NCI-H2081 treated with DMSO at 0.1 percent for 48 hours (cell line): Measurements from ENCODE around the gene RBM20.
A peak's percentile ranks its signal among the peaks of the same experiment; 100 is the strongest.

Experiments used
- DNase-seq: peaks from one replicate; lab custom pipeline; 2025; lab: John Stamatoyannopoulos, UW

RBM20 gene

DNA sequence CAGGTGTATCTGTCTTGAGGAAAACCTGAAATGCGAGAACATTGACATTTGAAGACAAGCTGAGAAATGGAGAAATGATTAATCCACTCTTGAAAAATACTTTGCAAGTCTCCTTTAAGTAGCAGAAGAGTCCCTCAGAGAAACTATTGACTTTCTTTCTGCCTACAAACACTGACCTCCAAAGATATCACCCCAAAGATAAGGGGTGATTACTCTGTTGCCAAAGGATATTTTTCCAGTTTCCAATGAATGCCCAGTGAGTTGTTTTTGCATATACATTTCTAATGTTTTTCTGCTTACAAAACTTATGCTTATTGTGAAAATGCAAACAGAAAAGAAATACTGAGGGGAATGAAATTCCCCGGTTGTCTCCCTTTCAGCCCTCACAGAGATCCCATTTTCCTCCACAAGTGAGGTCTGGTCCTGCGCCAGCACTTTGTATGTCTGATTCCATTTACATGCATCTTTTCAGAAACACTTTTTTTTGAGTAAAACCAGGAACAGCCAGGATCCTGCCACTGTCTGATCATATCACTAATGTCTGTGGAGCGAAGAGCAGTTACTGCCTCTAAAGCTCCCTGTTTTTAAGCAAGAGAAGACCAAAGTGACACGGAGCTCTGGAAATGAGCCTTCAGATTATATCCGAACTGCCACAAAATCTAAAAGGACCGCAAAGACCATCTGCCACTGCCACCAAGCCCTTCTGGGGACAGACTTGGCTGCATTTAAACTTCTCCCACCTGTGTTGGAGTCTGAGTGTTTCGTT lies 144.7 kb downstream of the RBM20 start:
- no peak for DNase-seq

DNA sequence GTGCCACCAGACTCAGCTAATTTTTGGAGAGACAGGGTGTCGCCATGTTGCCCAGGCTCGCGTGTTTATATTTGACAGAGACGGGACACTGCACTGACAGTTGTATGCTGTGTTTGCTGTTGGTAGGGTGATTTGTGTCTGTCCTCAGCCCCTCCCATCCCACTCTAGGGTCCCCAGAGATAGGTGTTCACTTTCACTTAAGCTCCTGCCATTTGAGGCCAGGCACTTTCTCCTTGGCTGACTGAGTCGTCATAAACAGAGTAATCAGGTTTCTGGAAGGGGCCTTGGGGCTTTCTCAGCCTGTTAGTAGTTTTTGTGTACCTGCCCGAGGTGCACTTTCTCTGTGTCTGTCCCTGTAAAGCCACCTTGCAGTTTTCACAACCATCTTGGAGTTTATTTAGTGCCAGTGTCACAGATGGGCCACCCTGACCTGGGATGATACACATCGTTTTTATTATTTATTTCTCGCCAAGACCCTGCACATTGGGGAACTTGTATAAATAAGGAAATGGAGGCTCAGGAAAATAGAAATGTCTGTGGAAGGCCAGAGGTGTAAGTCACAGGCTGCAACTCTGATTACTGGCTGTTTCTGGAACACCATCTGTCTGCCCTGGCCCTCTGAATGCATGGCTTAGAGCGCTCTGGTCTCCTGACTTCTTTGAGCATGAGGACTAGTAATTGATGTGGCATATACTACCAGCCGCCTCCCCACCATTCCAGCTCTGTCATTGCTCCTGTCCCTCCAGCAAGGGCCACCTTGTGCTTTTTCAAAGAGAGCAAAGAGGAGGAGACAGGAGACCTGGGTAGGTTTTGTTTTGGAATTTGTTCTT lies 145.7 kb downstream of the RBM20 start:
- no peak for DNase-seq

- no peak for DNase-seq
These were observed 146.9 kb downstream of the RBM20 start for GRCh38 chr10:110790913-110791506.

DNA sequence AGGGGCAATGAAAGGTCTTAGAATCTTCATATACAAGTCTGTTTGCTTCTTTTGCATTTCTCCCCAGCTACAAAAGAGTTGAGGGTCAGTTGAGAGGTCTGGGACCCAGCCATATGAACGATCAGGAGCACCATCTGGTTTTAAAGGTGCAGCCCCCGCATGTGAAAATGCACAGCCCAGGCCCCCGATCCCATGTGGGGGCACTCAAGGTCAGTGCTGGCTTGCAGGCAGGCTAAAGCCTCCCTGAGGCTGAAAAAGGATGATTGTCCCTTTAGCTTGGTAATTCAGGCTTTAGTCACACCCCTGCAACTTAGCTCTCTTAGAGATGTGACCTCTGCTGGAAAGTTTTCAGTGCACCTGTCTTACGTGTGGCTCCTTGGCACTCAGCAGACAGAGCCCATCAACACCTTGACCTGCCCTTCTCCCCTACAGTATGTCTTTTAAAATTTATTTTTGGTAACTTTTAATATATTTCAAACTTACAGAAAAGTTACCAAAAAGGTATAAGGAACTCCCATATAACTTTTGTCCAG lies 147.5 kb downstream of the RBM20 start:
- no peak for DNase-seq

DNA sequence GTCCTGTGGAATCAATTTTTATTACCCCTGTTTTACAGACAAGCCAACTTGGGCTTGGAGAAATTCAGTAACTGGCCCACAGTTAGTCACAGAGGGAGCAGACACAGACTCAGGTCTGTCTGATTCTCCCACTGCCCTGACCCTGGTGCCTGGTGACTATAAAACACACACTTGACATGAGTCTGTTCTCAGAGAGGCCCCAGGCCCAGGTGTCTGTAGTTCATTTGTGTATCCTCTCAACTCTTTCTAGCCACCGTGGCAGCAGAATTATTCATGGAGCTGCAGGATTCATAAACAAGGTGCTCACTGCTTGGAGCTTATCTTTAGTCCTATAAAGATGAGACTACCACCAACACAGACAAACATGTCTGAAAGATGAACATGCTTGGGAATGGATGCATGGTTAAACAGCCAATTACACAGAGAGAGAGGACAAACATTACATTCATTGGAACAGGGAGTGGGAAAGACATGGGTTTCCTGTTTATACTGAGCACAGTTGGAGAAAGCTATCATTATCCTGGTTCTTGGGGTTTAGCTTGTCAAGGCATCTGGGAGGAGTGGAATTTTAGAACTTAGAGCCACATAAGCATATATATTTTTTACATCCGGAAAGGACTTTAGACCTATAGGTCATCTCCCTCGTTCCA lies 148.5 kb downstream of the RBM20 start:
- DNase-seq, result no peak

DNA sequence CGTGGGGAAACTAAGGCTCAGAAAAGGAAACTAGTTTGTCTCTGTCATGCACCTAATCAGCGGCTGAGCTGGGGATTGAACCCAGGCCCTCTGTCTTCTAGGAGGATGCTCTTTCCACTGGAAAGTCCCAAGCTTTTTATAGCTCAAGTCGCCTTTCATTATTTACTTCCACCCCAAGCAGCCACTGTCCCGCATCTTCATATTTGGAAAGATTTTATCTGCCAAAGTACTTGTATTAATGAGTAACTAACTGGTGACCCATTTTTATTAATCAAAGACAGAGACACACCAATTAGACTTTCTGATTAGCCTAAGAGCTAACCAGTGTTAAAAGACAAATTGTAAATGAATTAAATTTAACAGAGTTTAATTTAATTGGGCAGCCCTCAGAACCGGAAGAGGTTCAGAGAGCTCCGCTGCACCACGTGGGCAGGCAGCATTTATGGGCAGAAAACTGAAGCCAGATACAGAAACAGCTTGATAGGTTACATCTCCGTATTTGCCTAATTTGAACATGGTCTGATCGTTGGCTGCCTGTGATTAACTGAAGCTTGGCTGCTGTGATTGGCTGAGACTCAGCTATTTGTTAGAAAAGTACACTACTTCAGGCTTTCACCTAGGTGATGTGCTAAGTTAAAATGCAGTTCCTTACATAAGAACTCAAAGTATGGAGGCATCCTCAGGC lies 149.1 kb downstream of the RBM20 start:
- DNase-seq, result no peak

- DNase-seq, result no peak
These were observed 149.8 kb downstream of the RBM20 start for GRCh38 chr10:110793886-110794285.

GRCh38 chr10:110794808-110795207 lies 150.7 kb downstream of the RBM20 start:
- DNase-seq, result no peak

GRCh38 chr10:110797416-110797815 lies 153.3 kb downstream of the RBM20 start:
- no peak for DNase-seq

DNA sequence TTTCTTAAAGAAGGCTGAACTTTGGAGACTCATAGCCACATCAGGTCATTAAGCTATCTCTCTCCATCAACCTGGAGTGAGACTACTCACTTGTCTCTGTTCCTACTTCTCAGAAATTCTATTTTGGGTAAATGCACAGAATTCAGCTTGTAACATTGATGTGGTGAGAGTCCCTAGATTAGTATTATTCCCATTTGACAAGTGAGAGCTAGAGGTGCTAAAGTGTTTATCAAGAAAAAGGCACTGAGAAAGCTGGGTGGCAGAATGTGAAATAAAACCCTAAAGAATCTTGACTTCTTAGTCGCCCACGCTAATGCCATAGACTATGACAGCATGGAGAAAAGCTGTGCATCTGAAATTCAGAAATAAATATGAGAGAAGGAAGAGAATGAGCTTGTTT lies 154.2 kb downstream of the RBM20 start:
- DNase-seq, result no peak

DNA sequence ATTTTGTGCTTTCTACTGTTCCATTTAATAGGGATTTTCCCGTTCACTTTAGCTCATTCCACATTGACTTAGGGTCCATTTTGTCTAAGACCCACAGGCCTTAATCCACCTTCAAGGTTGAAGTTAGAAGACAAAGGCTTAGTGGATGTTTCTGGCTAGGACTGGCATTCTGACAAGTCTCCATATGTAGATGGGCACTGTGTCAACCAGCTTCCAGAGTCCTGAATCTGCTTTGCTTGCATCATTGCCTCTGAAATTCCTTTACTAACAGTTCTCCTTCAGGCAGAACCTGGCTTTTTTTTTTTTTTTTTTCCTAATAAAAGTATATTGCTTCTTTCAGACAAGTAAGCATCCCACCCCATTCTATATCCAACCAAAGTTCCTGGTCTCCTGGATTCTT lies 158.0 kb downstream of the RBM20 start:
- no peak for DNase-seq

DNA sequence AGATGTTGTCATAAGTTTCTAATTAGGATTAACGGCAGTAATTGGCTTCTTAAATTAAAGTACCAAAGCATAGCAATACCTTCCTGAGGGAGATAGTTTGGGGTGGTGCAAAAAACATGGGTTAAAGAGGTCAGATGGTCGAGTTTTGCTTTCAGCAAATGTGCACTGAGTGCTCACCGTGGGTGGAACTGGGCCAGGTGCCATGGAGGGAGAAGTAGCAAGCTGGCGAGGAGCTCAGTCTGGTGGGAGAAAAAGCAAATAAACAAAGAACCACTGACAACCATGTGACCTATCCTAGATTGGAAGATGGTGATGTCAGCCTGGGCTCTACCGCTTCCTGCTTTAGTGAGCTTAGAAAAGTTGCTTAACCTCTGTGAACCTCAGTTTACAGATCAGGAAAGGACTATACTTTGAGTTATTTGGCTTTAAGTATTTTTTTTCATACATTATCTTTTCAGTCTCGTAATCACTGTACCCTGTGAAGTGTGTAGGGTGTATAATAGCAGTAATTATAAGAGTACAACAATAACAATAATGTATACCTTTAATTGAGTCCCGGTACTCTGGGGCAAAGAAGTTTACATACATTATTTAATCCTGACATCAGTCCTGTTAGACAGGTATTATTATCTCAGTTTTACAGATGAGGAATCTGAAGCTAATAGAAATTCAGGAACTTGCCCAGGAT lies 158.6 kb downstream of the RBM20 start:
- peak; percentile 8 for DNase-seq

- no peak for DNase-seq
These were observed 159.2 kb downstream of the RBM20 start for GRCh38 chr10:110803239-110803749.

- no peak for DNase-seq
These were observed 159.7 kb downstream of the RBM20 start for GRCh38 chr10:110803830-110804338.

- DNase-seq, result no peak
These were observed 160.2 kb downstream of the RBM20 start for GRCh38 chr10:110804376-110804775.

- no peak for DNase-seq
These were observed 161.2 kb downstream of the RBM20 start for GRCh38 chr10:110805292-110805691.

GRCh38 chr10:110806335-110806734 lies 162.2 kb downstream of the RBM20 start:
- no peak for DNase-seq

- no peak for DNase-seq
These were observed 164.0 kb downstream of the RBM20 start for GRCh38 chr10:110808123-110808522.

- no peak for DNase-seq
These were observed 164.5 kb downstream of the RBM20 start for GRCh38 chr10:110808615-110809014.

DNA sequence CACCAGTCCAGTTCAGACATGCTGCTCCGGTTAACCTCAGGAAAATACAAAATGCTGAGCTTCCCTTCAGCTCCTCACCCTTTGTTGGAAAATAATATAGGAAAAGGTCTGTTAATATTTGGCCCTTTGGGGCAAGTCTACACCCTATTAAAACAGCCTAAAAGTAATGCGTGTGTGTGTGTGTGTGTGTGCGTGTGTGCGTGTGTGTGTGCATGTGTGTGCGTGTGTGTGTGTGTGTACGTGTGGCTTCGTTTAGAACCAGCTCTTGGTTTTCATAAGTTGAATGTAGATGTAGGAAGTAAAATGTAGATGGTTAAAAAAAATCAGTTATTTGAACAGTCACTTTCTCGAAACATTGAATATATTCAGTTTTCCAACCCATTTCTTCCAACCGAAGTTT lies 166.5 kb downstream of the RBM20 start:
- DNase-seq, result no peak
